GM10248 (cell line): ENCODE results near the gene OPRD1.

Source experiments
- CTCF ChIA-PET: fragments of 300-600 bp; sonication (Branson Sonifier 250); formaldehyde crosslinking; extraction: SDS; loops from one replicate; lab custom pipeline; 2021; ENCODE audit warnings: antibody characterized with exemption; lab: Yijun Ruan, JAX
- POLR2A ChIA-PET: fragments of 350-650 bp; sonication (Branson Sonifier 250); formaldehyde crosslinking; extraction: SDS; loops from one replicate; lab custom pipeline; 2020; ENCODE audit warnings: antibody characterized with exemption; lab: Yijun Ruan, JAX
- DNase-seq: peaks from one replicate; pipeline ENCODE4 v3.0.0; 2012; ENCODE audit errors: extremely low spot score
- CTCF ChIP-seq: IDR thresholded peaks from 2 replicates; pipeline ENCODE4 v1.5.1; 2012; ENCODE audit warnings: mild to moderate bottlenecking, low read depth; ENCODE audit errors: extremely low read depth, missing control alignments, control extremely low read depth

OPRD1 gene

GRCh38 chr1:28895896-28896608 is 84.1 kb downstream of the OPRD1 start:
- no peak for DNase-seq
- CTCF ChIA-PET = interaction anchor here (1.2 to 3.2 kb wide), 6 partner anchors 10 to 284 kb away, joined by 3 to 13 read pairs (median 5); no protein-coding TSS in a partner anchor

GRCh38 chr1:28896609-28896986 is 84.6 kb downstream of the OPRD1 start:
- POLR2A ChIA-PET = no interaction called here
- no peak for DNase-seq
- TF ChIP-seq CTCF = no peak
- CTCF ChIA-PET = interaction anchor here (1.5 to 3.1 kb wide), 4 partner anchors 10 to 284 kb away, joined by 3 to 13 read pairs (median 5); no protein-coding TSS in a partner anchor

More at GRCh38 chr1:28895896-28896608, 84.1 kb downstream of the OPRD1 start:
- POLR2A ChIA-PET = no interaction called here
- no peak for TF ChIP-seq CTCF

GRCh38 chr1:28897789-28898188 is 85.8 kb downstream of the OPRD1 start:
- TF ChIP-seq CTCF = no peak
- POLR2A ChIA-PET = no interaction called here
- DNase-seq = no peak
- CTCF ChIA-PET = interaction anchor here (0.8 to 3.1 kb wide), 6 partner anchors 12 to 283 kb away, joined by 3 to 13 read pairs (median 3); no protein-coding TSS in a partner anchor

GRCh38 chr1:28898405-28898881 is 86.5 kb downstream of the OPRD1 start:
- CTCF ChIA-PET = interaction anchor here (0.8 to 3.1 kb wide), 4 partner anchors 16 to 136 kb away, joined by 3 to 13 read pairs (median 10); partner anchors contain the start of gene EPB41
- POLR2A ChIA-PET = no interaction called here

GRCh38 chr1:28899267-28899666 is 87.3 kb downstream of the OPRD1 start:
- TF ChIP-seq CTCF = no peak
- POLR2A ChIA-PET = no interaction called here
- no peak for DNase-seq
- CTCF ChIA-PET = interaction anchor here (0.9 to 2.3 kb wide), 7 partner anchors 10 to 135 kb away, joined by 3 to 12 read pairs (median 5); partner anchors contain the start of gene EPB41

More at GRCh38 chr1:28898405-28898881, 86.5 kb downstream of the OPRD1 start:
- TF ChIP-seq CTCF = no peak
- no peak for DNase-seq

- CTCF ChIA-PET = interaction anchor here (0.8 to 2.3 kb wide), 4 partner anchors 9 to 134 kb away, joined by 3 to 12 read pairs (median 6); partner anchors contain the start of gene EPB41
- POLR2A ChIA-PET = no interaction called here
- TF ChIP-seq CTCF = no peak
- DNase-seq = no peak
Measured at GRCh38 chr1:28900562-28900961, 88.6 kb downstream of the OPRD1 start.
